Measurements from ENCODE around the gene LTB4R2. TPM values are rescaled to one million over a fixed set of nuclear protein-coding genes. Genes with fewer than 3 reads are reported as not detected.

Gene LTB4R2
- total RNA-seq, 1 experiment from 2014 or later, result 12.9 TPM

GRCh38 chr14:24271834-24272263, 38.1 kb upstream of the LTB4R2 start (continued):
- TF ChIP-seq, protein P1, sequence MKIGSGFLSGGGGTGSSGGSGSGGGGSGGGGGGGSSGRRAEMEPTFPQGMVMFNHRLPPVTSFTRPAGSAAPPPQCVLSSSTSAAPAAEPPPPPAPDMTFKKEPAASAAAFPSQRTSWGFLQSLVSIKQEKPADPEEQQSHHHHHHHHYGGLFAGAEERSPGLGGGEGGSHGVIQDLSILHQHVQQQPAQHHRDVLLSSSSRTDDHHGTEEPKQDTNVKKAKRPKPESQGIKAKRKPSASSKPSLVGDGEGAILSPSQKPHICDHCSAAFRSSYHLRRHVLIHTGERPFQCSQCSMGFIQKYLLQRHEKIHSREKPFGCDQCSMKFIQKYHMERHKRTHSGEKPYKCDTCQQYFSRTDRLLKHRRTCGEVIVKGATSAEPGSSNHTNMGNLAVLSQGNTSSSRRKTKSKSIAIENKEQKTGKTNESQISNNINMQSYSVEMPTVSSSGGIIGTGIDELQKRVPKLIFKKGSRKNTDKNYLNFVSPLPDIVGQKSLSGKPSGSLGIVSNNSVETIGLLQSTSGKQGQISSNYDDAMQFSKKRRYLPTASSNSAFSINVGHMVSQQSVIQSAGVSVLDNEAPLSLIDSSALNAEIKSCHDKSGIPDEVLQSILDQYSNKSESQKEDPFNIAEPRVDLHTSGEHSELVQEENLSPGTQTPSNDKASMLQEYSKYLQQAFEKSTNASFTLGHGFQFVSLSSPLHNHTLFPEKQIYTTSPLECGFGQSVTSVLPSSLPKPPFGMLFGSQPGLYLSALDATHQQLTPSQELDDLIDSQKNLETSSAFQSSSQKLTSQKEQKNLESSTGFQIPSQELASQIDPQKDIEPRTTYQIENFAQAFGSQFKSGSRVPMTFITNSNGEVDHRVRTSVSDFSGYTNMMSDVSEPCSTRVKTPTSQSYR (CRISPR knock-in tag; IDR thresholded peaks at IDR 0.05), result no peak
- TF ChIP-seq, protein P2, sequence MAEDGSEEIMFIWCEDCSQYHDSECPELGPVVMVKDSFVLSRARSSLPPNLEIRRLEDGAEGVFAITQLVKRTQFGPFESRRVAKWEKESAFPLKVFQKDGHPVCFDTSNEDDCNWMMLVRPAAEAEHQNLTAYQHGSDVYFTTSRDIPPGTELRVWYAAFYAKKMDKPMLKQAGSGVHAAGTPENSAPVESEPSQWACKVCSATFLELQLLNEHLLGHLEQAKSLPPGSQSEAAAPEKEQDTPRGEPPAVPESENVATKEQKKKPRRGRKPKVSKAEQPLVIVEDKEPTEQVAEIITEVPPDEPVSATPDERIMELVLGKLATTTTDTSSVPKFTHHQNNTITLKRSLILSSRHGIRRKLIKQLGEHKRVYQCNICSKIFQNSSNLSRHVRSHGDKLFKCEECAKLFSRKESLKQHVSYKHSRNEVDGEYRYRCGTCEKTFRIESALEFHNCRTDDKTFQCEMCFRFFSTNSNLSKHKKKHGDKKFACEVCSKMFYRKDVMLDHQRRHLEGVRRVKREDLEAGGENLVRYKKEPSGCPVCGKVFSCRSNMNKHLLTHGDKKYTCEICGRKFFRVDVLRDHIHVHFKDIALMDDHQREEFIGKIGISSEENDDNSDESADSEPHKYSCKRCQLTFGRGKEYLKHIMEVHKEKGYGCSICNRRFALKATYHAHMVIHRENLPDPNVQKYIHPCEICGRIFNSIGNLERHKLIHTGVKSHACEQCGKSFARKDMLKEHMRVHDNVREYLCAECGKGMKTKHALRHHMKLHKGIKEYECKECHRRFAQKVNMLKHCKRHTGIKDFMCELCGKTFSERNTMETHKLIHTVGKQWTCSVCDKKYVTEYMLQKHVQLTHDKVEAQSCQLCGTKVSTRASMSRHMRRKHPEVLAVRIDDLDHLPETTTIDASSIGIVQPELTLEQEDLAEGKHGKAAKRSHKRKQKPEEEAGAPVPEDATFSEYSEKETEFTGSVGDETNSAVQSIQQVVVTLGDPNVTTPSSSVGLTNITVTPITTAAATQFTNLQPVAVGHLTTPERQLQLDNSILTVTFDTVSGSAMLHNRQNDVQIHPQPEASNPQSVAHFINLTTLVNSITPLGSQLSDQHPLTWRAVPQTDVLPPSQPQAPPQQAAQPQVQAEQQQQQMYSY (CRISPR knock-in tag; IDR thresholded peaks at IDR 0.05), result no peak
- no peak for TF ChIP-seq MXD4 (CRISPR knock-in tag; IDR thresholded peaks at IDR 0.05; ENCODE audit: borderline replicate concordance)
- no peak for TF ChIP-seq USF1 (CRISPR knock-in tag; IDR thresholded peaks at IDR 0.05)
- TF ChIP-seq FOXK1 (CRISPR knock-in tag; IDR thresholded peaks at IDR 0.05), result no peak
- TF ChIP-seq ZNF138 (CRISPR knock-in tag; conservative IDR thresholded peaks at IDR 0.05), result no peak
- TF ChIP-seq, protein P3, sequence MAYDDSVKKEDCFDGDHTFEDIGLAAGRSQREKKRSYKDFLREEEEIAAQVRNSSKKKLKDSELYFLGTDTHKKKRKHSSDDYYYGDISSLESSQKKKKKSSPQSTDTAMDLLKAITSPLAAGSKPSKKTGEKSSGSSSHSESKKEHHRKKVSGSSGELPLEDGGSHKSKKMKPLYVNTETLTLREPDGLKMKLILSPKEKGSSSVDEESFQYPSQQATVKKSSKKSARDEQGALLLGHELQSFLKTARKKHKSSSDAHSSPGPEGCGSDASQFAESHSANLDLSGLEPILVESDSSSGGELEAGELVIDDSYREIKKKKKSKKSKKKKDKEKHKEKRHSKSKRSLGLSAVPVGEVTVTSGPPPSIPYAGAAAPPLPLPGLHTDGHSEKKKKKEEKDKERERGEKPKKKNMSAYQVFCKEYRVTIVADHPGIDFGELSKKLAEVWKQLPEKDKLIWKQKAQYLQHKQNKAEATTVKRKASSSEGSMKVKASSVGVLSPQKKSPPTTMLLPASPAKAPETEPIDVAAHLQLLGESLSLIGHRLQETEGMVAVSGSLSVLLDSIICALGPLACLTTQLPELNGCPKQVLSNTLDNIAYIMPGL (CRISPR knock-in tag; IDR thresholded peaks at IDR 0.05), result no peak
- TF ChIP-seq, protein P4, sequence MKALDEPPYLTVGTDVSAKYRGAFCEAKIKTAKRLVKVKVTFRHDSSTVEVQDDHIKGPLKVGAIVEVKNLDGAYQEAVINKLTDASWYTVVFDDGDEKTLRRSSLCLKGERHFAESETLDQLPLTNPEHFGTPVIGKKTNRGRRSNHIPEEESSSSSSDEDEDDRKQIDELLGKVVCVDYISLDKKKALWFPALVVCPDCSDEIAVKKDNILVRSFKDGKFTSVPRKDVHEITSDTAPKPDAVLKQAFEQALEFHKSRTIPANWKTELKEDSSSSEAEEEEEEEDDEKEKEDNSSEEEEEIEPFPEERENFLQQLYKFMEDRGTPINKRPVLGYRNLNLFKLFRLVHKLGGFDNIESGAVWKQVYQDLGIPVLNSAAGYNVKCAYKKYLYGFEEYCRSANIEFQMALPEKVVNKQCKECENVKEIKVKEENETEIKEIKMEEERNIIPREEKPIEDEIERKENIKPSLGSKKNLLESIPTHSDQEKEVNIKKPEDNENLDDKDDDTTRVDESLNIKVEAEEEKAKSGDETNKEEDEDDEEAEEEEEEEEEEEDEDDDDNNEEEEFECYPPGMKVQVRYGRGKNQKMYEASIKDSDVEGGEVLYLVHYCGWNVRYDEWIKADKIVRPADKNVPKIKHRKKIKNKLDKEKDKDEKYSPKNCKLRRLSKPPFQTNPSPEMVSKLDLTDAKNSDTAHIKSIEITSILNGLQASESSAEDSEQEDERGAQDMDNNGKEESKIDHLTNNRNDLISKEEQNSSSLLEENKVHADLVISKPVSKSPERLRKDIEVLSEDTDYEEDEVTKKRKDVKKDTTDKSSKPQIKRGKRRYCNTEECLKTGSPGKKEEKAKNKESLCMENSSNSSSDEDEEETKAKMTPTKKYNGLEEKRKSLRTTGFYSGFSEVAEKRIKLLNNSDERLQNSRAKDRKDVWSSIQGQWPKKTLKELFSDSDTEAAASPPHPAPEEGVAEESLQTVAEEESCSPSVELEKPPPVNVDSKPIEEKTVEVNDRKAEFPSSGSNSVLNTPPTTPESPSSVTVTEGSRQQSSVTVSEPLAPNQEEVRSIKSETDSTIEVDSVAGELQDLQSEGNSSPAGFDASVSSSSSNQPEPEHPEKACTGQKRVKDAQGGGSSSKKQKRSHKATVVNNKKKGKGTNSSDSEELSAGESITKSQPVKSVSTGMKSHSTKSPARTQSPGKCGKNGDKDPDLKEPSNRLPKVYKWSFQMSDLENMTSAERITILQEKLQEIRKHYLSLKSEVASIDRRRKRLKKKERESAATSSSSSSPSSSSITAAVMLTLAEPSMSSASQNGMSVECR (CRISPR knock-in tag; IDR thresholded peaks at IDR 0.05; ENCODE audit: borderline replicate concordance), result no peak

DNA sequence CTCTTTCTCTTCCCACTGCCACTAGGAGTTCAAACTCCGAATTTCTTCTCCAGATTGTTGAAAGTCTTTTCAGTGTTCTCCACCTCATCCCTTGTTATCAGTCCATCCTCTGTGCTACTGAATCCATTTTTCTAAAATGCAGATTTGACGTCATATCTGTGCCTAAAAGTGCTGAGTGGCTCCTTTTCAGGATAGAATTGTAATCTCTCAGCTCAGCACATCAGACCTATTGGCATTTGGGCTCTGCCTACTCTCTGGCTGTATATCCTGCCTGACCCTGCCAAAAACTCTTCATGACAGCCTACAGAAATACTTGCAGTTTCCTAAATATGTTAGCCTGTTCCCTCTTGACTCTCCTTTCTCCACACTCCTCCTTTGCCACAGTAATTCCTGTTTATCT, 37.5 kb upstream of the LTB4R2 start:
- no peak overlapping the region for H3K27ac Mint-ChIP-seq
- H3K27me3 Mint-ChIP-seq (ENCODE audit: low read depth), result no peaks in the 10 kb centered on the region
- no peak for TF ChIP-seq JAZF1 (CRISPR knock-in tag; IDR thresholded peaks at IDR 0.05)
- no peak for TF ChIP-seq USF1 (CRISPR knock-in tag; IDR thresholded peaks at IDR 0.05)
- CTCF ChIA-PET, result interaction anchor here (1.9 to 5.8 kb wide), 6 partner anchors 8 to 215 kb away, joined by 6 to 77 read pairs (median 22); partner anchors contain the start of genes CIDEB, DHRS1, LTB4R and LTB4R2
- peaks cover 16% of the 10 kb centered on the region for H3K4me1 Mint-ChIP-seq
- ATAC-seq, result no peak
- H3K9me3 Mint-ChIP-seq, result no peaks in the 10 kb centered on the region
- no peak for DNase-seq (ENCODE audit: low spot score)
- peak overlapping the region; percentile 72 for H3K4me3 Mint-ChIP-seq
- H3K36me3 Mint-ChIP-seq, result no peaks in the 10 kb centered on the region
- POLR2A ChIA-PET, result interaction anchor here (1.2 kb wide), 1 partner anchor 59 kb away, joined by 4 read pairs; the partner anchor contains the start of gene CHMP4A

Measured in WTC11 (cell line).